Measurements from ENCODE around the gene OST4.

Gene OST4

GRCh38 chr2:27054721-27055120, 16.7 kb downstream of the OST4 start:
- no peak for DNase-seq (ENCODE audit: low read depth in 1 of 2, low spot score in 1 of 2)

DNA sequence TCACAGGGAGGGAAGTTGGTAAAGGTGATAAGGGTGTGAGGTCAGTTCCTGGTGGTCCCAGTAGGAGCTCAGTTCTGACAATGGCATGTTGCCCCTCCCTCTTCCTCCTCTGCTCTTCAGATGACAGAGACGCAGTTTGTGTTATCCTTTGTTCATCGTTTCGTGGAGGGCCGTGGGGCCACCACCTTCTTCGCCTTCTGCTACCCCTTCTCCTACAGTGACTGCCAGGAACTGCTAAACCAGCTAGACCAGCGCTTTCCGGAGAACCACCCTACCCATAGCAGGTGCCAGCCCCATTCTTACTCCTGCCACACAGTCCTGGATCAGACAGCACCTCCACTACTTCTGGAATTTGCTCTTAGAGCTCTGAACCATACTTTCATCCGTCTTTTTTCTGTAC, 17.7 kb downstream of the OST4 start:
- no peak for DNase-seq (ENCODE audit: low read depth in 1 of 2, low spot score in 1 of 2)

GRCh38 chr2:27053321-27053720, 18.1 kb downstream of the OST4 start:
- no peak for DNase-seq (ENCODE audit: low read depth in 1 of 2, low spot score in 1 of 2)

DNA sequence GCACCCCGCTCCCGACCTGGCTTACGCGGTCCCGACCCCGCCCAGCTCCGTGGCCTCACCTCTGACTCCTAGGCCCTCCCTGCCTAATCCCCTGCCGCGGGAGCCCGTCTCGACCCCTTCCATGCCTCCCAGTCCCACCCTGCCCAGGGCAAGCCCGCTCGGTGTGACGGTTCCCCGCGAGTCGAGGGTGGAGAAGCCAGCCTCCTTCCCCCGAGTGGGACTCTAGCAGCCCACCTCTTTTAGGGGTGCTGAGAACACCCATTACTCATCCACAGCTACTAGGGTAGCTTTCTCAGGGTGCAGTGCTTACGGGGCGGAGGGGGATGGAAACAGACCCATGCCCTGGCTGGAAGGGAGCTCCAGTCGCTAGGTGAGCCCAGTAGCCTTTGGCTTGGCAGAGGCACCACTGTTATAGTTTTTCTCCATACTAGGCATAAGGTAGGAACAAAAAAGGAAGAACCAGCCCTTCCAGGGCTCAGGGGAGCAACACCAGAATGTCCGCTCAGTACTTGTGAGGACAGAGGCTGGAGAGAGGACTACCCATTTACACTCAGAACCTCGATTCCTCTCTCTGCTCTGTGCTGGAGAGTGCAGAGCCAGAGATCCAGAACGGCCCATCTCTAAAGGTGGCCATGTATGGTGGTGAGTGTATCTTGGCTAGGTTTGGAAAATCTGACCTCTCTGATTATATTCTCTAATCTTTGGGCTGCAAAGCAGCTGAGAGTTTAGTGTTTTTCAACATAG, 19.4 kb downstream of the OST4 start:
- DNase-seq (ENCODE audit: low read depth in 1 of 2, low spot score in 1 of 2), result peak in 1 of 2 donors; percentile 18

DNA sequence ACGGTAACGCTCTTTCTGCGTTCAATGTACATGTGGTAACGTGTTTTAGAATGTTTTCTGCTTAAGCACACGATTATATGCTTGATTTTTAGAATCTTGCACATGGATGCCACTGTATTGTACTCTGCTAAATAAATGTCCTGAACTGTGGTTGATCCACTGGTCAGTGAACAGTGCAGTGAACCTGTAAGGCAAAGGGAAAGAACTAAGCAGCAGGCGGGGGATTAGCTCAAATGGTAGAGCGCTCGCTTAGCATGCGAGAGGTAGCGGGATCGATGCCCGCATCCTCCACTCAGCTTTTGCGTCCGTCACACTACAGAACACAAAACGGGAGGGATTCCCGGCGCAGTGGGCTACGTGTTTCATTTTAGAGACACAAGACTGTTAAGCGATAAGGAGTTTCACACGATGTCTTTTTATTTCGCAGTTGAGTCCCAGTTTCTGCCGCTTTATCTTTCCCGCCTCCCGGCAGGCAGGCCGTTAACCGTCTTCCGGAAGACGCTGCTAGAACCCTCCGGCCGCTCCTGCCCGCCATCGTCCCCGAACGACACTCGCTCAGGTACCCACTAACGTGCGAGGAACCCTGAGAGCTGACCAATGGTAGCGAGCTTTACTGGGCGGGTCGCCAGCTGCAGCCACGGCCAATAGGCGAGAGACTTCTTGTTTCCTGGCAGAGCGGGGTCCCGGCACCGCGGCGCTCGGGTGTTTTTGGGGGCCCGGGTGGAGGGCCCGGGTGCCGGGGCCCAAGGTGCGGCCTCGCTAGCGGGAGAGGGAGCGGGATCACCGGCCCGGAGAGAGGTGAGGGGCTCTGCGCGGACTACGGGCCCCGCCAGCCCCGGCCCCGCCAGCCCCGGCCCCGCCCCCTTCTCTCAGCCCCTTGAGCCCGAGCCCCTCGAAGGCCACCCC, 20.2 kb downstream of the OST4 start, which contains the start of gene AGBL5:
Gene AGBL5 (plus strand): TSS at position 673 of the 906 bp plus-strand sequence. CDS start 1,291 bp downstream, outside the sequence.
- DNase-seq (ENCODE audit: low read depth in 1 of 2, low spot score in 1 of 2), result peak; percentile 92

DNA sequence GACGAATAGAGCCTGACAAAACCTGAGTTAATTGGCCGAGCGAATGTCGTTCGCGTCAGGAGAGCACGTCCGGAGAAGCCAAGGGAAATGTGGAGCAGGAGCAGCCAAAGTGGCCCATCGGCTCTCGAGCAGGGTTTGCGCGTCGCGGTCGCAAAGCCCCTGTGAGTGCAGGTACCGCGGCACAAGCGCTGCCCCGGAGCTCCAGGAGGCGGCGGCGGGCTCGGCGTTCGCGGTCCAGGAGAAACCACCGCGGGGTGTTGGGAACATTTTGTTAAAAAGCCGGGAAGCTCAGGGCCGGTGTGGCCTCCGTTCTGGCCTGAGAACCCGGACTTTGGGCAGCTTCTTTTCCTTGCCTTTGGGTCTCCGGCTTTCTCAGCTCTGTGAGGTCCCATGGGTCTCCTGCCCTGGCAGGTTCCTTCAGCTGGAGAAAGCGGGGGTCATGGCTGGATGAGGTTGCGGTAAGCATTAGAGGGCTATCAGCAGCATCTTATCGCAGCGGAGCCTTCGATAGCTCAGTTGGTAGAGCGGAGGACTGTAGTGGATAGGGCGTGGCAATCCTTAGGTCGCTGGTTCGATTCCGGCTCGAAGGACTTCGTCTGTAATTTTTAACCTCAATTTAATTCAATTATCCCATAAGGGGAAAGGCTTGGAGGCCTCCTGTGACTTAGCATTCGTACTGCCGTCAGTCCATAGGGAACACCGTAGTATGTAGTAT, 21.0 kb downstream of the OST4 start:
- DNase-seq (ENCODE audit: low read depth in 1 of 2, low spot score in 1 of 2), result peak; percentile 87 to 88

- DNase-seq (ENCODE audit: low read depth in 1 of 2, low spot score in 1 of 2), result peak; percentile 26 to 57
Observed at GRCh38 chr2:27049422-27050280, 21.8 kb downstream of the OST4 start.

GRCh38 chr2:27042985-27043634, 28.3 kb downstream of the OST4 start:
- DNase-seq (ENCODE audit: low read depth in 1 of 2, low spot score in 1 of 2), result no peak

GRCh38 chr2:27042159-27042661, 29.2 kb downstream of the OST4 start:
- DNase-seq (ENCODE audit: low read depth in 1 of 2, low spot score in 1 of 2), result no peak

DNA sequence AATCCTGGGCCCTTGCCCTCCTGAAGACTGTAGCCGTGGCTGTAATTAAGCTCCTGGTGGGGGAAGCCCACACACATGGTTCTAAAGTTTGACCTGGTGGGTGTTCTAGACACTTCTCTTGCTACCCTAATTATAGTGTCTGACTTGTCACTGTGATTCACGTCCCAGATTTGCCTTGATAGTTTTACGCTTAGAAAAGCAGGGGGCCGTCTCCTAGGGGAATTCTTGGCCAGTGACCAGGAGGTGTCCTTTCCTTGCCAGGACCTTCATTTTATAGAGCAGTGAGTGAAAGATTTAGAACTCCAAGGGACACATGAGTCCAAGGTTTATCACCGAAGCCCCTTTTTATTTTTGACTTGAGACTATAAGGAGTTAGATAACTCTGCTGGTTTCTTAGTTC, 29.7 kb downstream of the OST4 start:
- no peak for DNase-seq (ENCODE audit: low read depth in 1 of 2, low spot score in 1 of 2)

- DNase-seq (ENCODE audit: low read depth in 1 of 2, low spot score in 1 of 2), result no peak
Observed at GRCh38 chr2:27040282-27040681, 31.2 kb downstream of the OST4 start.

- no peak for DNase-seq (ENCODE audit: low read depth in 1 of 2, low spot score in 1 of 2)
Observed at GRCh38 chr2:27039871-27040270, 31.6 kb downstream of the OST4 start.

- no peak for DNase-seq (ENCODE audit: low read depth in 1 of 2, low spot score in 1 of 2)
Observed at GRCh38 chr2:27039426-27039825, 32.0 kb downstream of the OST4 start.

DNA sequence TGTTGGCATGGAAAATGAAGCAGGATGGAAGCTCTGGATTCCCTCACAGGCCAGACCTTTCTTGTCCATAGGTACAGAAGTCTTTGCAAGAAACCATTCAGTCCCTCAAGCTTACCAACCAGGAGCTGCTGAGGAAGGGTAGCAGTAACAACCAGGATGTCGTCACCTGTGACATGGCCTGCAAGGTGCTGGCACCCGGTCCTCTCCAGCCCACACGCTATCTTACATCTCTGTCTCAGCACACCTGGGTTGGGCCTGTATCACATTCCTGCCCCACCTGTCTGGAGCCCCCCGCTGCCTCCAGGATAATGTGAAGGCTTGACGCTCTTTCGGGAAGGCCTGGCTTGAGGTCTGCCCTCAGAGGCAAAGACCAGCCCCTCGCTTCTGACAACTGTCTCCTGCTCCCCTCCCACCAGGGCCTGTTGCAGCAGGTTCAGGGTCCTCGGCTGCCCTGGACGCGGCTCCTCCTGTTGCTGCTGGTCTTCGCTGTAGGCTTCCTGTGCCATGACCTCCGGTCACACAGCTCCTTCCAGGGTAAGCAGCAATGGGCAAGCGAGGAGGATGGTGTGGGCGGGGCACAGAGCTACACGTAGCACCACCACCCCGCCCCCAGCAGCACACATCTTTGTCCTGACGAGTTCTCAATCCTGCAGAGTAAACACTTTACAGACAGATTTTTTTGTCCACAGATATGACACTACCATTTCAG, 32.7 kb downstream of the OST4 start:
- DNase-seq (ENCODE audit: low read depth in 1 of 2, low spot score in 1 of 2), result no peak

DNA sequence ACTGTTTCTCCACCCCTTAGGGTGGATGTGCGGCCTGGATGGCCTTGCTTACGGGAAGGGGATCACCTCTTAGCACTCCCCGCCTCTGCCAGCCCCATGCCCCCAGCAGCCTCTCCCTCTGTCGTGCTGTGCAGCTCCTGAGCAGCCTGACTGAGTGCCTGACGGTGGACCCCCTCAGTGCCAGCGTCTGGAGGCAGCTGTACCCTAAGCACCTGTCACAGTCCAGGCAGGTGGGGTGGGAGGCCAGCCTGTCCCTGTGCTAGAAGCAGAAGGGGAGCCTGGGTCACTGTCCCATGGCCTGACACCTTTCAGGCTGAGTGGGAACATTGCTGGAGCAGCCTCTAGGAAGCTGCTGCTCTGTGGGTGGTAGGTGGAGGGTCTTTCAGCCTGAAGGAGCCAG, 33.4 kb downstream of the OST4 start:
- DNase-seq (ENCODE audit: low read depth in 1 of 2, low spot score in 1 of 2), result no peak

DNA sequence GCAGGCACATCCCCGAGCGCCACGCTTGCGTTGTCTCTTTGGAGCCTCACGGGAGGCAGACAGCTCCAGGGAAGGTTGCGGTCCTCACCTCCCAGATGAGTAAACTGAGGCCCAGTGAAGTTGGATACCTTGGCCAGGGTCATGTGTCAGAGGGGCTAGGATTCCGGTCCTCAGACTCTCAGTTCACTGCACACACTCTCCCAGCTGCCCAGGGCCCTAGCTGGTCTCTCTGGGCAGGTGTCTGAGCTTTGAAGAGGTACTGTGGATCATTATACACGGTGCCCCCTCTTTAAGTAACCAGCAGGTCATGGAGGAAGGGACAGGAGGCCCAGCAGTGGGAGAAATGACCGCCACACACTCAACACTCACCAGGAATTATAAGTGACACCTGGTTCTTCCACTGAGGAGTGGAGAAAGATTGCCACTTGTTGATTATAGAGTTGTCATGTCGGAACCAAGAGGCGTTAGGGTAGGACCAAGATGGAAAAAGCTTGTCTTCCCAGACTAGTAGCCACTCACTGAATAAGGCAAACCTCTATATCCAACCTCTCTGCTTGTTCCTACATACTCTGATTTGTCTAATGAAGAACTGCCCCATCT, 38.1 kb downstream of the OST4 start:
- DNase-seq (ENCODE audit: low read depth in 1 of 2, low spot score in 1 of 2), result no peak

DNA sequence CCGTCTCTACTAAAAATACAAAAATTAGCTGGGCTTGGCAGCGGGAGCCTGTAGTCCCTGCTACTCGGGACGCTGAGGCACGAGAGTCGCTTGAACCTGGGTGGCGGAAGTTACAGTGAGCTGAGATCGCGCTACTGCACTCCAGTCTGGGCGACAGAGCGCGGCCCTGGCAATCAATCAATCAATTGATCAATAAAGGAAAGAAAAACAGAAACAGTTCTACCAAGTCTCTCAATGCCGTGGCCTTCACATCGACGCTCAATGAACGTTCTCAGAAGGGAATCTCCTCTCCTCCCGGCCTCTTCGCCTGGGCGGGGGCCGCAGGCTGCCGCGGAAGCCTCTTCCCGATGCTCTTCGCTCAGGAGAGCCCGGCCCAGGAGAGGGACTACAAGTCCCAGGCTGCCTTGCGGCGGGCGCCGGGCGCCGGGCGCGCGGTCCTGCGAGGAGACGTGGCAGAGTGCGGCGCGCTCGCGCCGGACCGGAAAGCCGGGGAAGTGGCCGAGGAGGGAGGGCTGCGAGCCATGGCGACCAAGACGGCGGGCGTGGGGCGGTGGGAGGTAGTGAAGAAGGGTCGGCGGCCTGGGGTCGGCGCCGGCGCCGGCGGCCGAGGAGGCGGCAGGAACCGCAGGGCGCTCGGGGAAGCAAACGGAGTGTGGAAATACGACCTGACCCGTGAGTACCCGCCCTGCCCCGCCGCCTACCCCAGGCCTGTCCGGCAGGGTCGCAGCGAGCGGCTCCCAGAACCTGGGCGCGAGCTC, 38.8 kb downstream of the OST4 start, which contains the start of gene TMEM214:
Gene TMEM214 (plus strand): TSS at position 471 of the 758 bp plus-strand sequence. CDS start 51 bp downstream, at position 522.
- DNase-seq (ENCODE audit: low read depth in 1 of 2, low spot score in 1 of 2), result peak; percentile 50 to 71

DNA sequence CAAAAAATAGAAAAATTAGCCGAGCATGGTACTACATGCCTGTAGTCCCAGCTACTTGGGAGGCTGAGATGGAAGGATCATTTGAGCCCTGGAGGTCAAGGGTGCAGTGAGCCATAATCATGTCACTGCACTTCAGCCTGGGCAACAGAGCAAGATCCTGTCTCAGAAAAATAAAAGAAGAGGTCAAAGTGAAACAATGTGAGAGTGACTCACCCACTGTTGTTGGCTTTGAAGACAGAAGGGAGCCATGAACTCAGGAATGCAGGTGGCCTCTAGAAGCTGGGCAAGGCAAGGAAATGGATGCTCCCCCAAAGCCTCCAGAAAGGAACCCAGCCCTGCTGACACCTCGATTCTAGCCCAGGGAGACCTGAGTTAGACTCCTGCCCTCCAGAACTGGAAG, 42.4 kb downstream of the OST4 start:
- no peak for DNase-seq (ENCODE audit: low read depth in 1 of 2, low spot score in 1 of 2)
